GM23248 (cell line): Measurements from ENCODE around the gene TRPM5.

Source experiments
- EZH2 ChIP-seq: fragments of 200-600 bp; sonication (generic); IDR thresholded peaks from 2 replicates; pipeline ENCODE4 v1.6.1; 2018; ENCODE audit warnings: antibody characterized with exemption, mild to moderate bottlenecking; ENCODE audit not compliant: insufficient read depth, poor library complexity, severe bottlenecking
- EZH2phosphoT487 ChIP-seq: fragments of 200-600 bp; sonication (generic); IDR thresholded peaks from 2 replicates; pipeline ENCODE4 v1.6.1; 2018; ENCODE audit warnings: antibody characterized with exemption, moderate library complexity, mild to moderate bottlenecking, low read depth; ENCODE audit not compliant: insufficient read depth

GRCh38 chr11:2421996-2422395, 22.3 kb downstream of the TRPM5 start:
- TF ChIP-seq EZH2 (no peak), EZH2phosphoT487 (no peak)
